OCI-M2 (cell line): ENCODE results near the gene B4GALT2.

ENCODE experiments used
- DNase-seq: peaks from one replicate; lab custom pipeline; 2025; ENCODE audit not compliant: unreplicated experiment; lab: John Stamatoyannopoulos, UW

Gene B4GALT2

DNA sequence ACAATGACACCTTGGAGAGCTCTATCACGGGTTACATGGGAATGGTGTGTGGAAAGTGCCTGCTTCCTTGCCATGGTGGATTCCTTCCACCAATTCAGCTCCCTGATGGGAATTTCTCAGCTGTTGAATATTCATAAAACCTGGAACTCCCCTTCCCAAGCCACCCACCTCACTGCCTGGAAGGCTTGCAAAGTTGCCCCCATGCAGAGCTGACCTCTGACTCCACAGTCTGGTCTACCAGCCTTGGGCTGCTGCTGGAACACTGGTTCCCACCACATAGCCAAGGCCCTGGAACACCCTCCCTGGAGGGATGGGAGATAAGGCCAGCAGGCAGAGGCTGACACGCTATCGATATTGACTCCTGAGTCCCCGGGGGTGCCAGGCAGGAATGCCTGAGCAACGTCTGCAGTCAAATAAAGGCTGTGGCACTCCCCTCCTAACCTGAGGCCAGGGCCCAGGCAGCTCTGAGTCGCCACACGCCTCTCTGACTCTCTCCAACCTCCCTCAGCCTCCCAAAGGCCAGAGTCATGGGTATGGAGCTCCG lies 21.2 kb downstream of the B4GALT2 start:
- no peak for DNase-seq

DNA sequence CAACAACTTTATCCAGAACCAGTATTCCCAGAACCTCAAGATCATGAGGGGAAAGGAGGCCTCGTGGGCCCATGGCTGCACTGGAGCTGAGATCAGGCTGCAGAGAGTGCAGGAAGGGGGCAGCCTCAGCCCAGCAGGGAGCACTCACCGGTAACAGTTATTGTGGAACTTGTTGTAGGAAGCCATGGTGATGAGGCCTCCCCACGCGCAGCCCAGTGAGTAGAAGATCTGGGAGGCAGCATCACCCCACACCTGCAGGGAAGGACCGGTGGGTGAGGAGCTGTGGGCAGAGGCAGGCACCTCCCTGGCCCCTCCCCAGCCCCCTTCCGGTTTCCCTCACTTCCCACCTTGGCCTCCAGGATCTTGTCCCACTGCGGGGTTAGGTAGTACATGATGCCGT lies 23.2 kb downstream of the B4GALT2 start:
- no peak for DNase-seq

DNA sequence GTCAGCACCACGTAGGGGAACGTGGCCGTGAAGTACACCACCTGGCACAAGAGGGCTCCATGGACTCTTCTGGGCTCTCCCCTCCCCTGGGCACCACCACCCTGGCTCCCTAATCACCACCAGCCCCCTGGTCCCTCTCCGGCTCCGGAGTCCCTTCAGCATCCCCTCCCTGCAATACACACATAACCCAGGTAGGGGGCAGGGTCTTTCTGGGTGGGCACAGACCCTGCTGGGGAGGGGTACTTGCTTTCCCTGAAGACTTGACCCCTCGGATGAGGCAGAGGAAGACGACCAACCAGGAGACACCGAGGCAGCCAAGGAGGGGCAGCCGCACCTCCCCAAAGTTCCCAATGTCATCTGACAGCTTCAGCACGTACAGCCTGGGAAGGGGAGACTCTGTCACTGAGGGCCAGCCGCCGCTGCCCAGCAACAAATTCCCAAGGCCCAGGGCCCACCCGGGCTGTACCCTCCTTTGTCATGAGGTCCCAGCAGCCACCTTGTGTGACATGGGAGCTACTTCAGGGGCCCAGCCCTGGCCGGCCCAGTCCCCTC lies 23.7 kb downstream of the B4GALT2 start:
- DNase-seq: no peak

DNA sequence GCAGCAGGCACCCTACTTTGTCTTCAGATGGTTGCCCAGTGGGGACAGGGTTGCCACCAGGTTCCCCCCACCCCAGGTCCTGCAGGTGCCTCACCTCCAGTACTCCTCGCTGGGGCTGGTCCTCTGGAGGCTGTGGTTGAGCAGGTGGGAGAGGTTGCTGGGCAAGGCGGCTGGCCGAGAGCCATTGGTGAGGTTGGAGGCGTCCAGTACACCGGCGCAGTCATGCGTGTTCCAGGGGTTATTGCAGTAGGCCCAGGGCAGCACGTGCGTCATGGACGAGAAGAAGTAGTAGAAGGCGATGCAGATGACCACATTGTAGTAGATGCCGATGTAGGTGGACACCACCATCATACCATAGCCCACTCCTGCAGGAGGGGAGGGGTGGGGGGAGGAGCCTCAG lies 29.2 kb downstream of the B4GALT2 start:
- no peak for DNase-seq

DNA sequence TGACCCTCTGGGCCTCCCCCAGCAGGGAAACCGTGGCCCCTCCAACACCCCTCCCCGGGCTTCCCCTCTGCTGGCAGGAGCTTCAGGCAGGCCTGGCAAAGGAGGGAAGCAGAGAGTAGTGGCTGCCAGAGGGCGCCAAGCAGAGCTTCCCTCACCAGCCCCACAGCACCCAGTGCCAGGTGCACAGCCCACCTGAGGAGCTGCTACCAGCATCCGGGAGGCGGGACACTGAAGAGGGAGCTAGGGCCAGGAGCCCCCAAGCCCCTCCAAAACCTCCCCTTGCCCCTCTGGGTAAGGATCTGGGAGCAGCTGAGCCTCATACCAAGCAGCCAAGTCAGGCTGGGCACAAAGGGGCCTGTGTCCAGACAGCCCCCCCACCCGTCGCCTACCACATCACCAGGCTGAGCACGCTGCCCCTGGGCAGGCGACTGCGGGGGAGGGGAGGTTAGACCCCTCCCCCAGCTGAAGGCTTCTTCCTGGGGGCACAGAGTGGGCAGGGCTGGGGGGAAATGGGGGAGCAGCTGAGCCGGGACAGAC lies 32.0 kb downstream of the B4GALT2 start:
- DNase-seq: no peak

DNA sequence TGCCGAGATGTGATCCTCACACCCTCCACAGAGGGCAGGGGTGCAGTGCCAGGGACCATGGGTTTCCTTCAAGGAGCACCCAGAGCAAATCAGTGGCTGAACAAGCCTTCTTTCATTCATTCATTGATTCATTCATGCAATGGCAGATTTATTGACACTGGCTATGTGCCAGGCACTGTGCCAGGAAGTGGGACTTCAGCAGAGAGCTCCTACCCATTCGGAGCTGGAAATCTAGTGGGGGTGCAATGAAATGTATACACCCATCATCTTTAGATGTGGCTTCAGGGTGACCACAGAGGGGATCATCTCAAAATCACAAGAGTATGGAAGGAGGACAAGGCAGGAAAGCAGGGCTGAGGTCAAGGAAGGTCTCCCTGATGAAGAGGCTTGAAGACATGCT lies 33.4 kb downstream of the B4GALT2 start:
- no peak for DNase-seq

DNA sequence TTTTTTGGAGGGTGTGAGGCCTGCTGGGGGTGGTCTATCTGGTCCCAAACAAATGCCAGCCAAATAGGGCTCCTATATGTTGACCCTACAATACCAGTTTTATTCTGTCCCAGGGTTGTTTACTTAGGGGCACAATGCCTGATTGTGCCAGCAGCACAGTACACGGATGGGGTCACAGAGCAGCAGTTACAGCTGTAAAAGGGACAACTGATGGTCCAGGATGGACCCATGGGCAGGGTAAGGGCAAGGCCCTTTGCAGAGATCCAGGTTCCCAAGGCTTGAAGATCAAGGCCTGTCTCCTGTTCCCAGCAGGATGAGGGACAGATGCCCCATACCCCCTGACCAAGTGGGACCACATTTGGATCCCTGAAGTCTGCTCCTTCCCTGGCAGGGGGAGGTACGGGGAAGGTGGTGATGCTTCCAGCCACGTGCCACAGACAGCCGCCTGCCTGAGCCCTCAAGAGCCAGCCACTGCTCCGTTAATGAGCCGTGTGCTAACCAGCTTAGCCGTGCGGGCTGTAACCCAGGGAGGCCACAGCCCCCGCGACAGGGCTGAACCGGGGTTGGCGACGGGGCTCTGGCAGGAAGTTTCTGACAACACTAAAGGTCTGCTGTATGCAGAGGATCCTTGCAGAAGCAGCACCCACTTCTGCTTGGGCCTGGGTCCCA lies 34.1 kb downstream of the B4GALT2 start:
- no peak for DNase-seq

DNA sequence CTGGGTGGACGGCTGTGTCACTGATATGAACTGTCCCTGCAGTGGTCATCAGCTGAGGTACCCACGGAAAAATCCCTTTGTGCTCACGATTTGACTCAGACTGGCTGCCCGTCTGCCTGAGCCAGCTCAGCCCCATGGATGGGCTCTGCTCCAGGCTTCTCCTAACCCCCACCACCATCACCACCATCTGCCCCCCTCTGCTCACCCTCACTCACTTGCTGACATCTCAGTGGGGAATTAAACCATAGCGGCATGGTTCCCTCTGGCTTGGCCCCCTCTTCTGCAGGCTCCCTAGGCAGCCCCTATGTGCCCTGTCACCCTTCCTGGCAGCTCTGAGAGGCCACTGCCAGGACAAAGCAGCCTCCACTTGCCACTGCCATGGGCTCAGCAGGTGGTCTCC lies 34.9 kb downstream of the B4GALT2 start:
- DNase-seq: no peak

DNA sequence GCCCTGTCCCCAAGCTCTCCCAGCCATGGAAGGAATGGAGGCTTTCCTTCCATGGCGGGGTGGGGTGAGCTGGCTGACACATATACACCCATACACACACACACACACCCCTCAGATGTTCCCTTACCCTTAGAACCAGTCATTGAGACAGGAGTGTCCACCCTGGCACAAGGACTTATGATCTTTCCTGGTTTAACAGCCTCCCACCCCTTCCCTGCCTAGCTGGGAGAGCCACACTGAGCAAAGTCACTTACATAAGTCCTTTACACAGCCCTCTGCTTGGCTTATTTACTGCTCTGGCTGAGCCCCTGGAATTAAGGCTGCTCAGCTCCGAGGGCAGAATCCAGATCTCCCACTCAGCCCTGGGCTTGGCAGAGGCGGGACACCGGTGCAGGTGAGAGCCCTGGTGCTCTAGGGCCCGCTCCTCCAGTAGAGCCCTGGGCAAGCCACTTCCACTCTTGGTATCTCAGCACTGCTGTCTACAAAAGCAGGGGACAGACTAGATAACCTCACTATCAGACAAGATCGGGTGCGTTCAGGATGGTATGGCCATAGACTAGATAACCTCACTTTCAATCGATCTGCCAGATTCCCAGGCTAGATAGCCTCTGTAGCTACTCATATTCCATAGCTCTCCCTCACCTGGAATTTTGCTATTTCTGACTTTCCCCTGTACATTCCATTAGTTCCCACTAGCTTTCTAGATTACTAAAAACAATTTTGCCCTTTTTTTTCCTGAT lies 35.5 kb downstream of the B4GALT2 start:
- DNase-seq: no peak

DNA sequence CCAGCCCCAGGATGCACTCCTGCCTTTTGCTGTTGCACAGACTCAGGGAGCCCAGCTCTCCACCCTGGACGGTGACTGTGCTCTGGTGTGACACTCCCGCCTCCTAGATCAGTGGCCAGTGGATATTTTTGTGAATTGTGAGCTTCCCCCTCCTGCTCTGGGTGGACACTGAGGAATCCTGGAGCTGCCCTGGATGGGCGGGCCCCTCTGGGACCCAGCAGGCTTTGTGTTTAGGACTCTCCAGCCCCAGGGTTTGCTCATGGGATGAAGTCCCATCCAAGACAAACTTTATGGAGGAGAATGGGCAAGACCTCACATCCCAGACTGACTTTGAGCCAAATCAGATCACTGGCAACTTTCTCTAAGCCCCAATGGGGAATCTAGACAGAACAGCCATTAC lies 36.2 kb downstream of the B4GALT2 start:
- no peak for DNase-seq

DNA sequence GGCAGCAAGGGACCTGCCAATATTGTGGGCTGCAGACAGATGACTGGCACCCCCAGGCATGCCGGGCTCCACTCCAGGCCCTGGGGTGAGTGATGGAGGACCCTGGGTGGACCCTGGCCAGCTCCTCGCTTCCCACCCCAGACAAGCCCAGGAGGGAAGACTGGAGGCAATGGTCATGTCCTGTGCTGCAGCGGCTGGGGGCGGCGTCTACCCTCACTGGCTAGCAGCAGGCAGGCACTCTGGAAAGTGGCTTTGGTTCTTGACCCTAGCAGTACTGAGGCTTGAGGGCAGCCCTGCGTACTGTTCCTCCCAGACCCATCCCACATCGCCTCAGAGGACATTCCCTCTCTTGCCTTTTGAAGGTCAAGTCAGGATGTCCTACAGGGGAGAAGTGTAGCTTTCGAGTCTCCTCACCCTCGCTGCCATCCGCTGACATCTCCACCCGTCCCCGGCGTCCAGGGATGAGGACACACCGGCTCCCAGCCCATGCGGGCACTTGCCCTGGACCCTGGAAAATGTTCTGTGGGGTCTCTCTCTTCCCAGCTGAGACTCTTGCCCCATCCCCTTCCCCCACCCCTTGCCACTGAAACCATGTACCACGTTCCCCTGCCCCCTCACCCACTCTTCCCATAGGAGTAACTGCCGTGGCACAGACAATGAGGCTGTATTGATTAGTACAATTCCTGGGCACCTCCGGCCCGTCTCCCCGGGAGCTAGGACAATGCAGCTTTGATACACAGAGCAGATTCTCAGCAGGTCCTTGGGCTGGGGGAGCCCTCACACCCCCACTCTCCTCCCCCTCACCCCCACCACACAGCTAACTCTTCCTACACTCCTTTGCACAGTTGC lies 37.3 kb downstream of the B4GALT2 start:
- DNase-seq: no peak

DNA sequence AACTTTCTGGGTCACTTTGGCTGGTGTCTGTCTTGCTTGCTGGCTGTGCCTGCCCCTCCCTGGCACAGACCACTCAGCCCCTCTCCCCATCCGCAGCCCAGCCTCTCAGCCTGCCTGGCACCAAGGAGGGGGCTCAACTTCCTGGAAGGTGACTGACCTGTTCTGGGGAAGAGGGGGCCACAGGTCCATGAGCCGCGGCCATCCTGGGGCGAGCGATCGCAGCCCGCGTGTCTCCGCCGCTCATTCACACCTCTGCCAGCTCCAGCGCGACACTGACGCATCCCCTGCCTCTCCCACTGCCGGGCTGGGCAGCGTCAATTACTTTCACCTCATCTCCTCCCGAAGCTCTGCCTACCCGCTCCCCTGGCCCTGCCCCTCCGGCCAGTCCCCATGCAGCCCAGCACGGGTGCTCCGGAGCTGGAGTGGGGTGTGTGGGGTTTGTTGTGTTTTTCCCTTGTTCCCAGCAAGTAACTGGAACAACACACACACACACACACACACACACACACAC lies 37.9 kb downstream of the B4GALT2 start:
- DNase-seq: no peak

DNA sequence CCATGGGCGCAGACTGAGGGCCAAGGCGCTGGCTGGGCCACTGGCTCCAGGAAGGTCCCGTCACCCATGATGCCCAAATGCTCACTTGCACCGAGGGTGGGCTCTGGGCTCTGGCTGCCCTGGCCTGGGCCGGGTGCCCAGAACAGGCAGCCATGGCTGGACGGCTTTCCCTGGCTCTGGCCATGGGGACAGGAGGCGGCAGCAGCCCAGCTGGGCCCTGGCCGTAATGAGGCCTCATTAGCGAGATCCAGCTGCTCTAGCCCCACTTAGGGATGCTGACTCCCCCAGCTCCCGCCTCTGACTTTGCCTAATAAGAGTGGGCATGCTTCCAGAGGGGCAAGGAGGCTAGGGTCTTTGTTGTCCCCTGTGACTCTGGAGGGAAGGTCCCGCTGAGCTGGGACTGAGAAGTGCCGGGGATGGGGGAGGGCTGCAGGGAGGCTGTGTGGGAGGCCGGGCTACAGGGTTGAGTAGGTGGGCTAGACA lies 40.5 kb downstream of the B4GALT2 start:
- DNase-seq: no peak

DNA sequence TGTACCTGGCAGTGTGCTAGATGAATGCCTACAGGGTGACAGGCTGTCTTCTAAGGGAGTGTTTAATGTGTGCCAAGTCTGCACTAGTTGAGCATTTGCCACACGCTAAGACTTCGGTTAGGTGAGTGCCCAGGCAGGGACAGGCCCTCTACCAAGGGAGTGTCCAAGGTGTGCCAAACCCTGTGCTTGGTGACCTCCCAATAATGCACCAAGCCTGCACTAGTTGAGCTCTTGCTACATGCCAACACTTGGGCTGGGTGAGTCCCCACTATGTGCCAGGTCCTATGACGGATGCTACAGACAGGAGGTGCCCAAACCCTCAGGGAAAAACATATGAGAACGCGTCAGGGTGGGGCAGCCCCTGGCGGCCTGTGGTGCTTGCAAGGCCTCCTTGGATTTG lies 41.5 kb downstream of the B4GALT2 start:
- DNase-seq: no peak

DNA sequence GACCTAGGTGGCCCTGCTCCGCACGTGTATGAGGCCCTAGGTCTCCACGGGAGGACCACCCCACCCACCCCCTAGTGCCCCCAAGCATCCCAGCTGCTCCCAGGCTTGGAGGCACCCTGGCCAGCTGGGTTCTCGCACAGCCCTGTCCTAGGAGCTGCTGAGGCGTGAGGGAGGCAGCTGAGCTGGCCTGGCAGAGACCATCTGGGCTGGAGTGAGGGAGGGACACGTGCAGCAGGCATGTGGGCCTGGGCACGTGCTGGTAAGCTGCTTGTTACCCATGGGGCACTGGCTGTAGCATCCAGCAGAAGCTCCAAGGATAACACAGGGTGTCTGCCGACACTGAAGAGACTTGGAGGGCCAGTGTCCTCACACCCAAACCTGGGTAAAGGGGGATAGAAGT lies 42.1 kb downstream of the B4GALT2 start:
- no peak for DNase-seq

DNA sequence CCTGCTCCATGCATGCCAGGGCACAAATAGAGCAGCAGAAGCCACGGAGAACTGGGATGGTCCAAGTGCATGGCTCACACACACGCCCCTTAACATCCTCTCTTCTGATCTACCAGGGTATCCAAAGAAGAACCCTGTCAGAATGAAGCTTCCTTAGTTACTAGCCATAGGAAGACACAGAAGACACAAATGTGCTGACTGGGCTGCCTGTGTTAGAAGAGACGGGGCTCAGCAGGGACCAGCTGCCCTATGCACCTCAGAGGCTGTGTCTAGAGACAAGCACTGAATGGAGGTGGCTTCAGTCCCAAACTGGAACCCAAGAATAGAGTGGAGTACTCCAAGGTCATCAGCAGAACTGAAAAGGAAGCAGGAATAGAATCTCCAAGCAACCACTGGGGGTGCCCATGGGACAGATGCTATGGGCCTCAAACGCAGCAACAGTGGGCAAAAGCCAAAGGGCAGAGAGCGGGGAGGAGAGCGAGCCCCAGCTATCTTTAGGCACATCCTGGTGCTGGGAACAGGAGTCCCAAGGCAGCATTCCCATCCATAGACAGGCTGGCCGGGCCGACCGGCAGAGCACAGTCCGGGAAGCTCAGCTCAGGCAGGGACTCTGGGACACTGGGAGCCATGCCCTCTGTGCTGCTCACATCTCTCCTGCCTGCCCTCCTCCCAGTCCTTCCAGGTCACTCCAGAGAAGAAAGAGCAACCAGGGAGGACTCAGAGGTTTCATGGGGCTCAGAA lies 42.7 kb downstream of the B4GALT2 start:
- no peak for DNase-seq

DNA sequence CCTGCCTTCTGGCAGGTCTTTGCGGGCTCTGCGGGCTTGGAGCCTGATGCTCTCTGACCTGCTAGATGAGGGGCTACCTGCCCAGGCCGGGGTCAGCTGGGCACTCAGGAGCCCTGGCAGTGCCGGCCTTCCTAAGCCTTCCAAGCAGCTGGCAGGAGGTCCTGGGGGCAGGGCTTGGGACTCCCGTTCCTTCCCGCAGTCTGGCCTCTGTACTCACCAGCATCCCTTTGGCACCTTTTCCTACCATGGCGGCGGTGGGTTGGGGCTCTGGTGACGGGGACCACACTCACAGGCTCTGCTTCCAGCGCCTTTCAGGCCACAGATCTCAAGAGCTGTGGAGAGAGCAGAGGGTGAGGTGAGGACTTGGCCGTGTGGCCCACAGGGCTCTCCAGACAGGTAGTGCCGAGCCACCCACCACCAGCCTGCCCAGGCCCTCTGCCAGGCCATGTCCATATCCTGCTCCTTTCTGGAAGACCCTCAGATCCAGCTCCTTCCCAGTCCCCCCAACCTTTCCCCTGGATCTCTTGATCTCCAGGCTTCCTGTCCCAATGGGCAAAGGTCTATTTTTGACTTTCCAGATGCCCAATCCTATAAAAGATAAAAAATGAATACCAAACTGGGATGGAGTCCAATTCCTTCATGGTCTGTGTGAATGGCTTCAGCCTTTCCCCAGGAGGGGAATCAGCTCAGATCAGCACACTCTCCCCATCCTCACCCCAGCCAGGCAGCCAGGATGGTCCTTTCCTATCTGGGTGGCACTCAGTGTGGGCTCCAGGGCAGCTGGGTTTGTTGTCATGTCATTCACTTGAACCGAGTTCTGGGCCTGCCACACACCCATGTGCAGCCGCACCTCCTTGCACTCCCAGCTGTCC lies 45.3 kb downstream of the B4GALT2 start:
- no peak for DNase-seq

DNA sequence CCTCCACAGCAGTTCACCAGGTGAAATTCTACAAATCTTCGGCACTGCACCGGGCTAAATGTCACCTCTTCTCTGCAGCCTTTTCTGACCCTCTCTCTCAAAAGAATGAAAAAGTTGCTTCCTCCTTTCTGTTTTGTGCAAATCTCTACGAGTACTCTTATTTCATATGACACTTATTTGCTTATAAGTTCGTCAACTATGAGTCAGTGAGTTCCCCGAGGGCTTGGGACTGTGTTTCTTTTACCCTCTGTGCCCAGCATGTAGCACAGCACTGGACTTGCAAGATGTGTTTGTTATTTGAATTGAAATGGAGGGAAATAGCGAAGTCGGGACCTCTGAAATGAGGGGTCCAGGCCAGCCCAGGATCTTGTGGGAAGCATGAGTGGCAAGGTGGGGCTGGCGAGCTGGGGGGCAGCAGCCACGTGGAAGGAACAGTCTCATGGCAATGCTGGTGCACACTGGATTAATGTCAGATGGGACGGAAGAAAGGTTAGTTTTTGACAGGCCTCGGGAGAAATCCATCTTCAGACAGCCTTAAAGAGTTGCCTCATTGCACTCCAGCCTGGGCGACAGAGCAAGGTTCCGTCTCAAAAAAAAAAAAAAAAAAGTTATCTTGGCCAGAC lies 46.0 kb downstream of the B4GALT2 start:
- DNase-seq: no peak

DNA sequence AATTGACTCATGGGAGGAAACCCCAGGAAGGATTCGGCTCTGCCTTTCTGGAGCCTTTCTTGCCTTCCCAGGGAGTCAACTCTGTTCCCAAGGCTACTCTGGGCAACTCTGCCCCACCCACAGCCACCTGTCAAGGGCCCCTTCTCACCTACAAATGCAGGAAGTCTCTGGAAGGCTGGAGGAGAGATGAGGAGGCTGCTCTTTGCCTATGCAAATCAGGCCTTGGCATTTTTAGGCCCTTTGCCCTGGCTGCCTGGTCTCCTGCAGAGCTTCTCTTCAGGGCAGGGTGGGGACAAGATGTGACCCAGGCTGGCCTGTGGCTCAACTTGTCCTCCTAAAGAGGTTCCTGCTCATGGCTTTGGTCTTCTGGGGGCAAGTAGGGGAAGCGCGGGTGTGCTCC lies 46.8 kb downstream of the B4GALT2 start:
- DNase-seq: no peak
